PC-9 (cell line): ENCODE measurements around the gene HMGN3. TPM values are rescaled to one million over a fixed set of nuclear protein-coding genes. Genes with fewer than 3 reads are reported as not detected.
"Not testable (repeated sequence)": the region's sequence is repeated elsewhere in the genome, so short reads cannot be mapped to it uniquely, and the experiment has no call there.

Experiments used
- BruUV-seq: library from RNA; stranded (reverse); fragments of 400-500 nt; replicated peaks from 2 replicates; lab custom pipeline; 2021; lab: Mats Ljungman, UMichigan
- CTCF ChIA-PET: fragments of 300-600 bp; sonication (Branson Sonifier 250); formaldehyde crosslinking; loops from one replicate; lab custom pipeline; 2022; ENCODE audit warnings: antibody characterized with exemption; lab: Charles Lee
- POLR2A ChIA-PET: fragments of 300-600 bp; sonication (Branson Sonifier 250); formaldehyde crosslinking; loops from one replicate; lab custom pipeline; 2022; ENCODE audit warnings: antibody characterized with exemption; ENCODE audit not compliant: unreplicated experiment; lab: Charles Lee
- DNase-seq, 2 experiments: peaks; one replicate each; pipeline versions ENCODE4 v3.0.0 to v3.0.0-alpha.2; 2015 to 2022; ENCODE audit warnings: mixed read lengths in 1 of 2
- H2AFZ ChIP-seq: fragments of 200-600 bp; sonication (generic); 2 replicates; pipeline ENCODE4 v1.8.1; 2017; ENCODE audit warnings: antibody characterized with exemption
- H3F3A ChIP-seq: fragments of 200-600 bp; sonication (generic); 2 replicates; pipeline ENCODE4 v1.8.1; 2017; ENCODE audit warnings: antibody characterized with exemption, mild to moderate bottlenecking, low read depth; ENCODE audit not compliant: insufficient read depth
- H3K27ac ChIP-seq: fragments of 200-600 bp; sonication (generic); 2 replicates; pipeline ENCODE4 v1.6.1; 2016; ENCODE audit warnings: mixed run types
- H3K27me3 ChIP-seq: fragments of 200-600 bp; sonication (generic); 2 replicates; pipeline ENCODE4 v1.6.1; 2016; ENCODE audit warnings: low read depth, mixed run types; ENCODE audit not compliant: insufficient read depth
- H3K36me3 ChIP-seq: fragments of 200-600 bp; sonication (generic); 2 replicates; pipeline ENCODE4 v1.6.1; 2016; ENCODE audit warnings: low read depth, mixed run types
- H3K4me1 ChIP-seq: fragments of 200-600 bp; sonication (generic); replicated peaks from 2 replicates; pipeline ENCODE4 v1.6.1; 2016; ENCODE audit warnings: mixed run types; ENCODE audit not compliant: insufficient read depth
- H3K4me2 ChIP-seq: fragments of 200-600 bp; sonication (generic); 2 replicates; pipeline ENCODE4 v1.6.1; 2017; ENCODE audit warnings: mixed run types
- H3K4me3 ChIP-seq: fragments of 200-600 bp; sonication (generic); 2 replicates; pipeline ENCODE4 v1.6.1; 2016; ENCODE audit warnings: mixed run types
- H3K79me2 ChIP-seq: fragments of 200-600 bp; sonication (generic); 2 replicates; pipeline ENCODE4 v1.6.1; 2017; ENCODE audit warnings: low read depth, mixed run types
- H3K9me2 ChIP-seq: fragments of 200-600 bp; sonication (generic); 2 replicates; pipeline ENCODE4 v1.8.1; 2017; ENCODE audit warnings: mild to moderate bottlenecking; ENCODE audit not compliant: insufficient read depth
- H3K9me3 ChIP-seq: fragments of 200-600 bp; sonication (generic); 2 replicates; pipeline ENCODE4 v1.8.1; 2016; ENCODE audit warnings: low read depth; ENCODE audit not compliant: insufficient read depth
- H4K20me1 ChIP-seq: fragments of 200-600 bp; sonication (generic); 2 replicates; pipeline ENCODE4 v1.8.1; 2017; ENCODE audit not compliant: insufficient read depth
- EZH2 ChIP-seq: fragments of 200-600 bp; sonication (generic); IDR thresholded peaks from 2 replicates; pipeline ENCODE4 v1.8.0; 2017; ENCODE audit warnings: antibody characterized with exemption, low read depth
- intact Hi-C: fragments of 100-400 bp; cut with micrococcal nuclease; formaldehyde crosslinking; loops from one replicate; pipeline ENCODE4 v1.10.0; 2022; ENCODE audit not compliant: unreplicated experiment
- total RNA-seq: library from RNA; stranded (reverse); gene quantifications from 2 replicates; pipeline ENCODE4 v1.2.3, GENCODE V29; 2021
- TF ChIP-seq, protein P1 (sequence below): fragments of 200-600 bp; sonication (generic); conservative IDR thresholded peaks from 2 replicates; pipeline ENCODE4 v1.6.1; 2017; ENCODE audit warnings: mixed run types, antibody characterized with exemption, mild to moderate bottlenecking, moderate library complexity

Gene HMGN3
- total RNA-seq, 1 experiment from 2014 or later = 62.3 TPM

GRCh38 chr6:79257381-79258205 is 23.1 kb upstream of the HMGN3 start:
- Histone ChIP-seq H3K27me3 (no peaks in the 10 kb centered on the region), H3K9me2 (no peaks in the 10 kb centered on the region), H3K27ac (no peak overlapping the region), H3K9me3 (no peaks in the 10 kb centered on the region; the same call in 1 of the 2 replicates), H3K4me3 (no peak overlapping the region), H4K20me1 (no peaks in the 10 kb centered on the region), H3K36me3 (no peaks in the 10 kb centered on the region), H3K79me2 (no peaks in the 10 kb centered on the region), H2AFZ (no peak overlapping the region), H3K4me1 (peaks cover 9% of the 10 kb centered on the region; the same call in 1 of the 2 replicates), H3F3A (no peaks in the 10 kb centered on the region), H3K4me2 (no peak overlapping the region)
- no peak for TF ChIP-seq EZH2
- TF ChIP-seq, protein P1, sequence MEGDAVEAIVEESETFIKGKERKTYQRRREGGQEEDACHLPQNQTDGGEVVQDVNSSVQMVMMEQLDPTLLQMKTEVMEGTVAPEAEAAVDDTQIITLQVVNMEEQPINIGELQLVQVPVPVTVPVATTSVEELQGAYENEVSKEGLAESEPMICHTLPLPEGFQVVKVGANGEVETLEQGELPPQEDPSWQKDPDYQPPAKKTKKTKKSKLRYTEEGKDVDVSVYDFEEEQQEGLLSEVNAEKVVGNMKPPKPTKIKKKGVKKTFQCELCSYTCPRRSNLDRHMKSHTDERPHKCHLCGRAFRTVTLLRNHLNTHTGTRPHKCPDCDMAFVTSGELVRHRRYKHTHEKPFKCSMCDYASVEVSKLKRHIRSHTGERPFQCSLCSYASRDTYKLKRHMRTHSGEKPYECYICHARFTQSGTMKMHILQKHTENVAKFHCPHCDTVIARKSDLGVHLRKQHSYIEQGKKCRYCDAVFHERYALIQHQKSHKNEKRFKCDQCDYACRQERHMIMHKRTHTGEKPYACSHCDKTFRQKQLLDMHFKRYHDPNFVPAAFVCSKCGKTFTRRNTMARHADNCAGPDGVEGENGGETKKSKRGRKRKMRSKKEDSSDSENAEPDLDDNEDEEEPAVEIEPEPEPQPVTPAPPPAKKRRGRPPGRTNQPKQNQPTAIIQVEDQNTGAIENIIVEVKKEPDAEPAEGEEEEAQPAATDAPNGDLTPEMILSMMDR = no peak
- intact Hi-C loops = no loop called here
- DNase-seq = peak; percentile 5 to 44
- BruUV-seq = no TSS peak
- POLR2A ChIA-PET = no interaction called here
- CTCF ChIA-PET = interaction anchor here (0.6 kb wide), 1 partner anchor 313 kb away, joined by 5 read pairs; no protein-coding TSS in a partner anchor

- H3K4me1 ChIP-seq, H3K9me2 ChIP-seq, BruUV-seq, H3K27ac ChIP-seq, H3K36me3 ChIP-seq, H3K79me2 ChIP-seq, H3K4me2 ChIP-seq, POLR2A ChIA-PET, DNase-seq, H2AFZ ChIP-seq, H3K4me3 ChIP-seq, H3K27me3 ChIP-seq, CTCF ChIA-PET, intact Hi-C loops, H4K20me1 ChIP-seq, H3K9me3 ChIP-seq, H3F3A ChIP-seq: not testable (repeated sequence)
Observed at GRCh38 chr6:79256770-79257169, 22.3 kb upstream of the HMGN3 start.

DNA sequence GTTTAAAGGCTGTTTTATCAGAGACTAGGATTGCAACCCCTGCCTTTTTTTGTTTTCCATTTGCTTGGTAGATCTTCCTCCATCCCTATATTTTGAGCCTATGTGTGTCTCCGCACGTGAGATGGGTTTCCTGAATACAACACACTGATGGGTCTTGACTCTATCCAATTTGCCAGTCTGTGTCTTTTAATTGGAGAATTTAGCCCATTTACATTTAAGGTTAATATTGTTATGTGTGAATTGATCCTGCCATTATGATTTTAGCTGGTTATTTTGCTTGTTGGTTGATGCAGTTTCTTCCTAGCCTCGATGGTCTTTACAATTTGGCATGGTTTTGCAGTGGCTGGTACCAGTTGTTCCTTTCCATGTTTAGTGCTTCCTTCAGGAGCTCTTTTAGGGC is 20.6 kb upstream of the HMGN3 start:
- H2AFZ ChIP-seq, H3F3A ChIP-seq, POLR2A ChIA-PET, H3K9me3 ChIP-seq, BruUV-seq, H3K9me2 ChIP-seq, H3K27me3 ChIP-seq, H4K20me1 ChIP-seq, H3K27ac ChIP-seq, intact Hi-C loops, H3K4me1 ChIP-seq, H3K4me3 ChIP-seq, H3K79me2 ChIP-seq, CTCF ChIA-PET, DNase-seq, H3K36me3 ChIP-seq, H3K4me2 ChIP-seq: not testable (repeated sequence)

GRCh38 chr6:79250559-79250958 is 16.1 kb upstream of the HMGN3 start:
- CTCF ChIA-PET = interaction anchor here (0.6 kb wide), 2 partner anchors 11 to 104 kb away, joined by 3 to 4 read pairs; no protein-coding TSS in a partner anchor
- POLR2A ChIA-PET = interaction anchor here (0.6 kb wide), 1 partner anchor 394 kb away, joined by 13 read pairs; no protein-coding TSS in a partner anchor
- Histone ChIP-seq H2AFZ (no peak overlapping the region), H3K4me2 (no peak overlapping the region), H3K36me3 (no peaks in the 10 kb centered on the region), H3K27me3 (no peaks in the 10 kb centered on the region), H4K20me1 (no peaks in the 10 kb centered on the region), H3K9me3 (no peaks in the 10 kb centered on the region), H3K4me1 (no peaks in the 10 kb centered on the region), H3K4me3 (no peak overlapping the region), H3K27ac (no peak overlapping the region), H3K79me2 (no peaks in the 10 kb centered on the region), H3F3A (no peaks in the 10 kb centered on the region), H3K9me2 (no peaks in the 10 kb centered on the region)
- BruUV-seq = no TSS peak
- DNase-seq = no peak
- intact Hi-C loops = no loop called here
- no peak for TF ChIP-seq EZH2
- TF ChIP-seq, protein P1 = no peak
